ENCODE data around the gene KAZN. TPM values are rescaled to one million over a fixed set of nuclear protein-coding genes. Genes with fewer than 3 reads are reported as not detected.

KAZN gene
- total RNA-seq, 1 donor from 2014 or later = 2.8 TPM

DNA sequence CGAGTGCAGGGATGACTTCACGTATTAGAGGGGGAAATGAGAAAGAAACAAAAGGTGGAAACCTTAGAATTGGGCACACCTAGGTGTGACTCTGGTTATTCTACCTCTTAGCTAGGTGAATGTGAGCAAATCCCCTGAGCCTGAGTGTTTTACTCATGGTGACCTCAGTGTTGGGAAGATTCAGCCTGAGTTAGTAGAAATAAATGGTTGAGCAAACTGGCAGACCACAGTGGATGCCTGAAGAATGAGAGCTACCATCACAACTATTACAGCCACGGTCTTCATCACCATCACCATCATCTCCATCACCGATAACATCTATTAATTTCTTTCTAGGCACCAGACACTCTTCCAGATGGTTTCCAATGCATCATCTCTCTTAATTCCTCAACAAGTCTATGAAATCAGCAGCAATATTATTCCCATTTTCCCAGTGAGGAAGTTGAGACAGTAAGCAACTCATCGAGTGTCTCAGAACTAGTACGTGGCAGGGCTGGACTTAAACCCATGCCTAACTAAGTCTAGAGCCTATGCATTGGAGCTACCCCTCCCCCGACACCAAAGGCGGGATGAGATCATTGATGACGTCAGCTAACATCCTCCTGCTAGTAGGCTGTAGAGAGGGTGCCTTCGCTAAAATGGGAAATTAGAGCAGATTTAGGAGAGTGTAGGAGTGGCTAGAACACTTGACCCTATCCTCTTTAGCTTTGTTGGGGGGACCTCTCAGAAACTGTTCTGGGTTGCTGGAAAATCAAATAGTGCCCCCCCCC, 7.9 kb upstream of the KAZN start:
- DNase-seq (ENCODE audit: low read depth) = no peak
- Histone ChIP-seq H3K36me3 (ENCODE audit: control insufficient read depth, insufficient read depth, low read length) (no peaks in the 10 kb centered on the region), H3K27me3 (ENCODE audit: control insufficient read depth, insufficient read depth, low read length) (no peaks in the 10 kb centered on the region), H3K4me3 (ENCODE audit: low read depth, low read length) (no peak overlapping the region)
- TF ChIP-seq CTCF (IDR thresholded peaks at IDR 0.05; ENCODE audit: insufficient read depth, low read length, poor library complexity, severe bottlenecking) = no peak

- TF ChIP-seq CTCF (IDR thresholded peaks at IDR 0.05; ENCODE audit: insufficient read depth, low read length, poor library complexity, severe bottlenecking) = no peak
- Histone ChIP-seq H3K36me3 (ENCODE audit: control insufficient read depth, insufficient read depth, low read length) (no peaks in the 10 kb centered on the region), H3K27me3 (ENCODE audit: control insufficient read depth, insufficient read depth, low read length) (peaks cover 2% of the 10 kb centered on the region), H3K4me3 (ENCODE audit: low read depth, low read length) (no peak overlapping the region)
- no peak for DNase-seq (ENCODE audit: low read depth)
Observed at GRCh38 chr1:14591600-14591999, 6.9 kb upstream of the KAZN start.

DNA sequence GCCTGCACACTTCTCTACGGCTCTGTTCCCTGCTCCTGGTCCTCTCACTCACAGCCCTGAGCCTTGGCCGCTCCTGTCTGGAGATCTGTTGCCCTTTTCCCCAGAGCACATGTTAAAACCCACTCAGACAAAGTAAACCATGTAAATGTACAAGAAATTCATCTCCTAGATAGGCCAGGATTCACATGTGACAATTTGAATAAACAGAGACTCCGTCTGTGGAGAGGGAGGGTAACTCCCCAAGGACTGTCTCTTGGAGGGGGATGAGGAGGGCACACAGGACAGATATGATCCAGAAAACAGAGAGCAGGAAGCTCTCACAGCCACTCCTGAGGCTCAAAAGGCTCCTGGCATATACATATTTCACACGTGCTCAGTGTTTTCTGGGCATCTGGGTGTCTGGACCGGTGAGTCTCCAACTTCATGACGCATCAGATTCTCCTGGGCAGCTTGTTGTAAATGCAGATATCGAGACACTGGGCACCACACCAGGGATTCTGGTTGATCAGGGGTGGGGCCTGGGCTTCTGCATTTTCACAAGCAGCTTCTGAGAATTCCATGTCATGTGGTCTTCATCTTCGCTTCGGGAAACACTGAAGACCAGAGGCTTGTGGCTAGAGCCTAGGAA, 6.4 kb upstream of the KAZN start:
- H3K36me3 ChIP-seq (ENCODE audit: control insufficient read depth, insufficient read depth, low read length) = no peaks in the 10 kb centered on the region
- no peak for TF ChIP-seq CTCF (IDR thresholded peaks at IDR 0.05; ENCODE audit: insufficient read depth, low read length, poor library complexity, severe bottlenecking)

DNA sequence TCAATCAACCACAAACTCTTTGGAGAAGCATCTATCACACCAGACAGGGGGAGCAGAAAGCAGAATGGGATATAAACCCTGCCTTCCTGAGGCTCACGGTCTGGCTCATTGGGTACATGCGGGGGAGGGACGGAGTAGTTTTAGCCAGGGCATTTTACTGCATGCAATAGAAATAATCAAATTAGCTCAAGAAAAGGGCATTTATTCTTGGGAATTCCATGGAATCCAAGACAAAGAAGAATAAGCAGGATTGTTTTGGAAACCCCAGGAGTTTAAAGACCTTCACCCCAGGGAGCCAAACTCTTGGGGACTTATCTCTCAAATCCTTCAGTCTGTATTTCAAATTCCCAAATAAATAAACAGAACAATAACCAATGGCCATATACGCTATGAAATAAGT, 5.2 kb upstream of the KAZN start:
- TF ChIP-seq CTCF (IDR thresholded peaks at IDR 0.05; ENCODE audit: insufficient read depth, low read length, poor library complexity, severe bottlenecking) = no peak
- Histone ChIP-seq H3K27me3 (ENCODE audit: control insufficient read depth, insufficient read depth, low read length) (peaks cover 9% of the 10 kb centered on the region), H3K4me3 (ENCODE audit: low read depth, low read length) (no peak overlapping the region), H3K36me3 (ENCODE audit: control insufficient read depth, insufficient read depth, low read length) (no peaks in the 10 kb centered on the region)
- DNase-seq (ENCODE audit: low read depth) = no peak

More for the DNA sequence above, 6.4 kb upstream of the KAZN start:
- no peak for DNase-seq (ENCODE audit: low read depth)
- no peak overlapping the region for H3K4me3 ChIP-seq (ENCODE audit: low read depth, low read length)
- H3K27me3 ChIP-seq (ENCODE audit: control insufficient read depth, insufficient read depth, low read length) = peaks cover 4% of the 10 kb centered on the region

DNA sequence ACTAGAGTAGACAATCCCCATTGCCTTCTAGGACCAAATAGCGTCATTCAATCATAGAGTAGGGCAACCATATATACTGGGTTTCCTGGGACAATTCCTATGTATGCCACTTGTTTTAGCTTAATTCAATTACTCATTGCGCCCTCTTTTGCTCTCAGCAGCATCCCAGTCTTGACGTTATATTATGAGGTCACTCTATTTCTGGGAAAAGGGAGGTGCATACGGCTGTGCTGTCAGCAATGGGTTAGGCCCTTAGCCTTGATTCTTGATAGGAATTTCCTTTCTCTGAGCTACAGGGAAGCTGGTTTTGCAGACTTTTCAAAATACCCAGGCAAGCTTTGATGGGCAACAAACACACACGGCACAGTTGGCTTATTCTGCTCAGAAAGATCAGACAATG, 4.4 kb upstream of the KAZN start:
- H3K4me3 ChIP-seq (ENCODE audit: low read depth, low read length) = no peak overlapping the region
- TF ChIP-seq CTCF (IDR thresholded peaks at IDR 0.05; ENCODE audit: insufficient read depth, low read length, poor library complexity, severe bottlenecking) = no peak

More for the DNA sequence above, 4.4 kb upstream of the KAZN start:
- no peak for DNase-seq (ENCODE audit: low read depth)
- H3K36me3 ChIP-seq (ENCODE audit: control insufficient read depth, insufficient read depth, low read length) = no peaks in the 10 kb centered on the region
- peaks cover 15% of the 10 kb centered on the region for H3K27me3 ChIP-seq (ENCODE audit: control insufficient read depth, insufficient read depth, low read length)

All from kidney epithelial cell (primary cell).